IPS DF 19.7 (cell line): ENCODE results near the gene IFITM1.
"Not testable (repeated sequence)": the region's sequence is repeated elsewhere in the genome, so short reads cannot be mapped to it uniquely, and the experiment has no call there.

ENCODE experiments used
- DNase-seq: peaks from one replicate; pipeline ENCODE4 v3.0.0-alpha.2; 2013; ENCODE audit warnings: low read depth, low spot score

IFITM1 gene

GRCh38 chr11:308740-309665, 4.8 kb upstream of the IFITM1 start:
- not testable (repeated sequence) for DNase-seq

- DNase-seq, result not testable (repeated sequence)
These were observed 3.8 kb upstream of the IFITM1 start for GRCh38 chr11:309979-310572.

- DNase-seq, result not testable (repeated sequence)
These were observed 2.7 kb upstream of the IFITM1 start for GRCh38 chr11:311013-311748.

- no peak for DNase-seq
These were observed 1.6 kb upstream of the IFITM1 start for GRCh38 chr11:312092-312816.

GRCh38 chr11:313304-313786, 495 bp upstream of the IFITM1 start:
- DNase-seq, result no peak

GRCh38 chr11:314554-314875, 675 bp downstream of the IFITM1 start:
- not testable (repeated sequence) for DNase-seq

- DNase-seq, result no peak
These were observed 1.2 kb downstream of the IFITM1 start for GRCh38 chr11:315051-315481.

GRCh38 chr11:315516-315994, 1.7 kb downstream of the IFITM1 start:
- DNase-seq, result no peak

- DNase-seq, result no peak
These were observed 2.3 kb downstream of the IFITM1 start for GRCh38 chr11:316031-316701.

- DNase-seq, result no peak
These were observed 3.1 kb downstream of the IFITM1 start for GRCh38 chr11:316891-317301.

- not testable (repeated sequence) for DNase-seq
These were observed 4.0 kb downstream of the IFITM1 start for GRCh38 chr11:317668-318404.

GRCh38 chr11:318405-319120, 4.7 kb downstream of the IFITM1 start:
- DNase-seq, result not testable (repeated sequence)

- not testable (repeated sequence) for DNase-seq
These were observed 5.5 kb downstream of the IFITM1 start for GRCh38 chr11:319121-319887.

GRCh38 chr11:319888-320273, 6.0 kb downstream of the IFITM1 start:
- not testable (repeated sequence) for DNase-seq

GRCh38 chr11:324156-324555, 10.3 kb downstream of the IFITM1 start:
- DNase-seq, result no peak

GRCh38 chr11:324593-325517, 11.0 kb downstream of the IFITM1 start:
- DNase-seq, result not testable (repeated sequence)

GRCh38 chr11:325796-326591, 12.2 kb downstream of the IFITM1 start:
- no peak for DNase-seq
